T-cell (primary cell): ENCODE data around the gene IQCC. TPM values are rescaled to one million over a fixed set of nuclear protein-coding genes. Genes with fewer than 3 reads are reported as not detected.

Source experiments
- ATAC-seq, 4 experiments: fragments of 200-7000 bp in 3 of 4; fragments of 150-1000 bp in 1 of 4; cut with Tn5 transposase; replicated peaks in 1 of 4; 1 replicate in 3 of 4; 2 replicates in 1 of 4; pipeline ENCODE4 v1.10.0; 2021; ENCODE audit warnings: moderate library complexity in 3 of 4, mild to moderate bottlenecking in 2 of 4, moderate number of reproducible peaks in 1 of 4
- CTCF ChIA-PET, 2 donors: fragments of 300-600 bp; sonication (Branson Sonifier 250); formaldehyde crosslinking; loops; one replicate each; lab custom pipeline; 2022; ENCODE audit warnings: antibody characterized with exemption in 2 of 2; lab: Charles Lee
- POLR2A ChIA-PET, 2 donors: fragments of 300-600 bp; sonication (Branson Sonifier 250); formaldehyde crosslinking; loops; one replicate each; lab custom pipeline; 2022; ENCODE audit warnings: antibody characterized with exemption in 2 of 2; lab: Charles Lee
- DNase-seq, 35 experiments: peaks; one replicate each; pipeline versions ENCODE4 v3.0.0 to v3.0.0-alpha.2; 2013 to 2023
- H3K27ac ChIP-seq: one replicate; pipeline ENCODE4 v1.5.1; 2013; ENCODE audit warnings: low read length
- H3K27me3 ChIP-seq, 2 experiments: replicated peaks in 1 of 2; 1 replicate in 1 of 2; 2 replicates in 1 of 2; pipeline versions ENCODE4 v1.6.1 to v1.7.0; 2013; ENCODE audit warnings: low read length in 1 of 2, mixed read lengths in 1 of 2; ENCODE audit not compliant: control insufficient read depth in 2 of 2, insufficient read depth in 2 of 2; ENCODE audit errors: extremely low read depth in 1 of 2
- H3K36me3 ChIP-seq, 2 donors: 1 replicate in 1 of 2; 2 replicates in 1 of 2; pipeline versions ENCODE4 v1.6.1 to v1.7.0; 2013; ENCODE audit warnings: low read length in 1 of 2; ENCODE audit not compliant: control insufficient read depth in 2 of 2, insufficient read depth in 1 of 2; ENCODE audit errors: extremely low read depth in 1 of 2
- H3K4me1 ChIP-seq, 2 experiments: 1 replicate in 1 of 2; 2 replicates in 1 of 2; pipeline versions ENCODE4 v1.6.1 to v1.7.0; 2013; ENCODE audit warnings: low read length in 2 of 2, mixed read lengths in 1 of 2; ENCODE audit not compliant: insufficient read depth in 2 of 2, control insufficient read depth in 1 of 2; ENCODE audit errors: extremely low read depth in 1 of 2
- H3K4me3 ChIP-seq, 2 donors: 1 replicate in 1 of 2; 2 replicates in 1 of 2; pipeline versions ENCODE4 v1.5.1 to v1.7.0; 2013; ENCODE audit warnings: mild to moderate bottlenecking in 2 of 2, low read length in 1 of 2, moderate library complexity in 1 of 2; ENCODE audit not compliant: control insufficient read depth in 1 of 2; ENCODE audit errors: extremely low read depth in 1 of 2
- H3K9me3 ChIP-seq: 2 replicates; pipeline ENCODE4 v1.7.0; 2013
- H3K27ac Mint-ChIP-seq, 2 donors: one replicate each; pipeline ENCODE4 v1.8.0; 2020 to 2021; ENCODE audit warnings: mild to moderate bottlenecking in 2 of 2, mixed read lengths in 2 of 2
- H3K27me3 Mint-ChIP-seq, 2 donors: one replicate each; pipeline ENCODE4 v1.8.0; 2021 to 2022; ENCODE audit warnings: mixed read lengths in 2 of 2
- H3K36me3 Mint-ChIP-seq: one replicate; pipeline ENCODE4 v1.8.0; 2021; ENCODE audit warnings: mixed read lengths
- H3K4me1 Mint-ChIP-seq, 3 donors: one replicate each; pipeline ENCODE4 v1.8.0; 2020 to 2022; ENCODE audit warnings: mixed read lengths in 3 of 3, mild to moderate bottlenecking in 1 of 3
- H3K4me3 Mint-ChIP-seq, 3 donors: one replicate each; pipeline ENCODE4 v1.8.0; 2020 to 2022; ENCODE audit warnings: mild to moderate bottlenecking in 3 of 3, mixed read lengths in 3 of 3, moderate library complexity in 3 of 3
- H3K9me3 Mint-ChIP-seq, 3 donors: one replicate each; pipeline ENCODE4 v1.8.0; 2020 to 2022; ENCODE audit warnings: mixed read lengths in 3 of 3
- WGBS: methylation state at CpG from one replicate; pipeline ENCODE4 v1.1.5; 2013; ENCODE audit warnings: missing lambda C conversion rate; ENCODE audit not compliant: insufficient coverage; 5-methylcytosine and 5-hydroxymethylcytosine counted together
- total RNA-seq, 35 experiments: library from RNA in 6 of 35; stranded (reverse) in 6 of 35; fragments of 120-200 nt in 1 of 35; gene quantifications; one replicate each; pipeline versions ENCODE4 v1.2.1 to v1.2.4 and lab custom pipeline; 2013 to 2026

The IQCC gene
- total RNA-seq, 5 donors from 2014 or later (not counting 1 experiment from before 2014, with no cell fraction given): 1.3 to 3.6 (median 2.3) TPM

DNA sequence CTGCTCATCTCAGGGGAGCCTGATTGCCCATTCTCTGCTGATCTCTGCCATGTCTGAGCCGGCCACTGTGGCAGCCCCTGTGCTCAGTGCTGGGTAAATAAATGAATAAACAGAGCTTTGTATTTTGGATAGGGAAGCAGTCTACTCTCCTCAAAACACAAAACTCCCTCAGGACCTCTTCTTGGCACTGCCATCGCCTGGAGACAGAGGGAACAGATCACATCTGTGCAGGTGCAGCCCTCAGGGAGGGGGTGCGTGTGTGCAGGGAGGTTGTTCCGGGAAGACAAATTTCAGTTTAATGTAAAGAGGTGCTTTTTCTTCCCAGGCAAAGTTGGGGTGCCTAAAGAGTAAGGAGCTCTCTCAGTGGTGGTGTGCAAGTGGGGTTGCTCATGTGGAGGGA lies 33.9 kb downstream of the IQCC start:
- ChIA-PET POLR2A (interaction anchor here in 1 of 2 donors (1.7 kb wide), 1 partner anchor 10 kb away, joined by 6 read pairs; no protein-coding TSS in a partner anchor), CTCF (interaction anchor here (0.5 to 1.2 kb wide), 3 partner anchors 9 to 126 kb away, joined by 3 to 4 read pairs (median 4); no protein-coding TSS in a partner anchor)
- H3K4me1 Mint-ChIP-seq: peaks cover 13 to 17% (median 16%) of the 10 kb centered on the region in 3 donors
- no peak for ATAC-seq
- no peaks in the 10 kb centered on the region for H3K36me3 Mint-ChIP-seq
- Histone ChIP-seq H3K27ac (no peak overlapping the region), H3K27me3 (no peaks in the 10 kb centered on the region), H3K4me3 (no peak overlapping the region), H3K9me3 (no peaks in the 10 kb centered on the region), H3K4me1 (peaks cover 5 to 30% of the 10 kb centered on the region in 2 experiments), H3K36me3 (no peaks in the 10 kb centered on the region)
- no peak for DNase-seq
- H3K9me3 Mint-ChIP-seq: no peaks in the 10 kb centered on the region
- no peaks in the 10 kb centered on the region for H3K27me3 Mint-ChIP-seq
- WGBS: no CpG with 5 or more reads among the region's 4 CpGs
- peak overlapping the region; percentile 84 to 89 (median 87) for H3K4me3 Mint-ChIP-seq
- peak overlapping the region in 1 of 2 donors; percentile 45 for H3K27ac Mint-ChIP-seq

DNA sequence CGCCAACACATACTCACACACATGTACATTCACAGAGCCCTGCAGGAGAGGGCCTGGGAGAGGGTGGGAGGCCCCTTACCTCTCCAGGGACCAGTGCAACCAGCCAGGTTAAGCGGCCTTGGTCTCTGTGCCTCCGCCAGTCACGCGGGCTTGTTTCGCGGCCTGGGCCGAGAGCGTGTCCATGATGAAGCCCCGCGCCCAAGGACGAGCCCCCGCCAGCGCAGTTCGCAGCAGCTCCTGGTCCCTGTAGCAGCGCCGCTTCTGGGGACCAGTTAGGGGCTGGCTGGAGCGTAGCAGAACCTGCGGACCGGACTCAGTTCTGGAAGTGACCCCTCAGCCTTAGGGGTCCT lies 34.3 kb downstream of the IQCC start:
- H3K4me3 Mint-ChIP-seq: peak overlapping the region; percentile 84 to 89 (median 87)
- Histone ChIP-seq H3K4me1 (peaks cover 5 to 30% of the 10 kb centered on the region in 2 experiments), H3K36me3 (no peaks in the 10 kb centered on the region), H3K4me3 (peak overlapping the region; percentile 75 to 89), H3K9me3 (no peaks in the 10 kb centered on the region), H3K27me3 (no peaks in the 10 kb centered on the region), H3K27ac (no peak overlapping the region)
- WGBS: 96% methylated on average over 19 of the region's 20 CpGs
- DNase-seq: no peak
- no peak for ATAC-seq
- H3K27ac Mint-ChIP-seq: peak overlapping the region in 1 of 2 donors; percentile 66
- H3K27me3 Mint-ChIP-seq: no peaks in the 10 kb centered on the region
- ChIA-PET POLR2A (interaction anchor here (0.5 to 1.7 kb wide), 5 partner anchors 10 to 154 kb away, joined by 3 to 6 read pairs (median 4); partner anchors contain the start of genes BSDC1 (in 1 of the 2) and MARCKSL1 (in 1 of the 2)), CTCF (interaction anchor here (0.5 to 2.2 kb wide), 7 partner anchors 9 to 126 kb away, joined by 3 to 16 read pairs (median 7); partner anchors contain the start of gene HDAC1 (in 1 of the 2))
- H3K9me3 Mint-ChIP-seq: no peaks in the 10 kb centered on the region
- H3K4me1 Mint-ChIP-seq: peaks cover 13 to 17% (median 16%) of the 10 kb centered on the region in 3 donors
- no peaks in the 10 kb centered on the region for H3K36me3 Mint-ChIP-seq

DNA sequence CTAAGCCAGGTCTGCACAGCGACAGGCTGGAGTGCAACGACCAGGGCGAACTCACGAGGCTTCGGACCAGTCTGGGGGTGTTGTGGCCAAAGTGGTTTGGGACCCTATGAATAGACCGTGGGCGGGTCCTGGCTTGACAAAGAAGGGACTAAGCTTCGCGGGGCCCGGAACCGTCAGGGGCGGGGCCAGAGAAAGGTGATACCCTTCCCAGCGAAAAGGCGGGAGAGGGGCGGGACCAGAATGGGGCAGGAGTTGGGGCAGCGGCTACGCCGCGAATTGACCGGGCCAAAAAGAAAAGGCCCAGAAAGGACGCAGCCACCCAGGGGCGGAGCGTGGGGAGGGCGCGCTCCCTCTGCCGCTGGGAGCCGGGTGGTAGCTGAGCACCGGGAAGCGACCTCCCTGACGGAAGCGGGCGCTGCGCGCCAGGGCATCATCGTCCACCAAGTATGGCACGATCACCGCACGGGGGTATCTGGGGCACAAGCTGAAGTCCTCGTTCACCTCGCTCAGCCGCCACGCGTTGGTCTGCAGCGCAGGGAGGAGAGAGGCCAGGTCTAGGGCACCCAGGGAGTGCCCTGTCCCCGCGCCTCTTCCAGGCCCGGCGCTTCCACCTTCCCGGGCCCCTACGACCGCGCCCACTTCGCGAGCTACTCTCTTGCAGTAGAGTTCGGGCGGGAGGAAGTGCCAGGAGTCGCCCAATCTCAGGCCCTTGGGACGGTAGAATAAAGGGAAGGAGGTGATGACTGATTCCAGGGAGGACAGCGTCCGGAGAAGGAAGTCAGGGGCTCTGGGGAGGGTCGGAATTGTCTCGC lies 34.9 kb downstream of the IQCC start:
- peaks cover 5 to 30% of the 10 kb centered on the region in 2 experiments for H3K4me1 ChIP-seq
- 6% methylated on average over 56 of the region's 62 CpGs for WGBS
- H3K9me3 Mint-ChIP-seq: no peaks in the 10 kb centered on the region
- POLR2A ChIA-PET: interaction anchor here (0.5 to 1.7 kb wide), 11 partner anchors 9 to 154 kb away, joined by 3 to 6 read pairs (median 3); partner anchors contain the start of genes MARCKSL1 (in 2 of the 2), BSDC1 (in 1 of the 2) and LCK (in 1 of the 2)
- no peaks in the 10 kb centered on the region for H3K27me3 ChIP-seq
- H3K4me1 Mint-ChIP-seq: peaks cover 13 to 17% (median 16%) of the 10 kb centered on the region in 3 donors
- H3K4me3 ChIP-seq: peak overlapping the region; percentile 75 to 89
- H3K27me3 Mint-ChIP-seq: no peaks in the 10 kb centered on the region
- H3K9me3 ChIP-seq: no peaks in the 10 kb centered on the region
- peak overlapping the region; percentile 84 to 89 (median 87) for H3K4me3 Mint-ChIP-seq
- CTCF ChIA-PET: interaction anchor here (1.0 to 2.2 kb wide), 6 partner anchors 8 to 51 kb away, joined by 4 to 16 read pairs (median 8); partner anchors contain the start of gene HDAC1 (in 1 of the 2)
- ATAC-seq (peak; percentile 75 to 86 (median 78)), DNase-seq (peak; percentile 30 to 78 (median 58))
- peak overlapping the region; percentile 71 to 86 for H3K27ac Mint-ChIP-seq
- peak overlapping the region; percentile 42 for H3K27ac ChIP-seq
- no peaks in the 10 kb centered on the region for H3K36me3 ChIP-seq
- H3K36me3 Mint-ChIP-seq: no peaks in the 10 kb centered on the region

DNA sequence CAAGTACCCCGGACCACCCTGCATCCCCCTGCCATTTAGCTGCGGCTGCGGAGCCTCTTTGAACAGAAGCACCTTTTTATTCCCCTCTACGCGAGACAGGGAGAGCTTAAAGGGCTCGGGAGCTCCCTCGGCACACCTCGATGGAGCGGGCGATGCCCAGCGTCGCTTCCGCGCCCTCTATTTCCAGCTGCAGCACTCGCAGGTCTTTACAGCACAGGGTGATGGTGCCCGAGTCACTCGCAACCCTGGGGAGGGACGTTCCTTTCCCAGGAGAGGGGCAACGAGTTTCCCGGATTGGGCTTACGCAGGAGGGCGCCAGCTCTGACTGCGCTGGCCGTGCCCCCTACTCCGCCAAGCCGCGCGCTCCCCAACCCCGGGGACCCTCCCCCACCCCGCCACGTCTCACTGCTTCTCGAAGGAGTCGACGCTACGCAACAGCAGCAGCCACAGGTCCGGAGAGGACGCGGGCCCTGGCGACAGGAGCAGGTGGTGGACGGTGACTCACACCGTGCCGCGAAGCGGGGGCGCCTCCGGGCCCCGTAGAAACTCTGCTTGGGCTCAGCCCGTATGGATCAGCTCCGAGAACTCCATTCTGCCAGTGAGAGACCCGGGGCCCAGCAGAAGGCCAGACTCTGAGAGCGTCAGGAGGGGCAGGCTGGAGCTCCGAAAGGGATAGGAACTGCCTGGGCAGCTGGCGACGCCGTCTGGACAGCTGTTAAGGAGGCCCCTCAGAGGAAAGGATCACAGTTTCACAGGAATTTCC lies 35.7 kb downstream of the IQCC start:
- DNase-seq (peak in 15 of 35 experiments; percentile 10 to 61 (median 39)), ATAC-seq (peak; percentile 72 to 81 (median 76))
- Mint-ChIP-seq H3K36me3 (no peaks in the 10 kb centered on the region), H3K27ac (peak overlapping the region; percentile 71 to 86), H3K27me3 (no peaks in the 10 kb centered on the region), H3K4me1 (peaks cover 14 to 23% (median 22%) of the 10 kb centered on the region in 3 donors), H3K4me3 (peak overlapping the region; percentile 84 to 89 (median 87)), H3K9me3 (no peaks in the 10 kb centered on the region)
- POLR2A ChIA-PET: interaction anchor here (0.5 to 1.7 kb wide), 12 partner anchors 8 to 242 kb away, joined by 3 to 7 read pairs (median 4); partner anchors contain the start of genes BSDC1 (in 1 of the 2), LCK (in 1 of the 2) and MARCKSL1 (in 1 of the 2)
- Histone ChIP-seq H3K9me3 (no peaks in the 10 kb centered on the region), H3K36me3 (no peaks in the 10 kb centered on the region), H3K27ac (peak overlapping the region; percentile 42), H3K4me3 (peak overlapping the region; percentile 75 to 89), H3K27me3 (no peaks in the 10 kb centered on the region), H3K4me1 (peaks cover 5 to 30% of the 10 kb centered on the region in 2 experiments)
- CTCF ChIA-PET: interaction anchor here (0.6 to 2.2 kb wide), 7 partner anchors 13 to 59 kb away, joined by 4 to 16 read pairs (median 7); partner anchors contain the start of gene HDAC1 (in 1 of the 2)
- WGBS: 11% methylated on average over 53 of the region's 55 CpGs

DNA sequence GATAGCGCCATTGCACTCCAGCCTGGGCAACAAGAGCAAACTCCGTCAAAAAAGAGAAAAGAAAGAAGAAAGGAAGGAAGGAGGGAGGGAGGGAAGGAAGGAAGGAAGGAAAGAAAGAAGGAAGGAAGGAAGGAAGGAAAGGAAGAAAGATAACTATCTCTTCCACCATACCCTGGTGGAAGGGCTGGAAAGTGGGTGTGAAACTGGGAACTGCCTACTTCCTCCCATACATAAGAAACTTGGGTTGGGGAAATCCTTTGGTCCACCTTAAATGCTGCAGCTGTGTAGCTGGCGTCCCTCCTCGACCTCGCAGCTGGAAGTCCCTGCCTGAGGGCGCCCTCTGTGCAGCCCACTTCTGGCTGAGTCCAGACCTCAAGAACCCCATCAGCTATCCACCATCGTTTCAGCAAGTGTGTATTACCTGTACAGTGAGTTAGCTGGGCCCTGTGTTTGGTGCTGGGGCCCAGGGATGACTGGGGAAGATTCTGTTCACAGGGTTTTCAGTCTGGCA lies 36.9 kb downstream of the IQCC start:
- ATAC-seq (no peak), DNase-seq (no peak)
- ChIA-PET POLR2A (interaction anchor here in 1 of 2 donors (1.0 to 1.1 kb wide), 2 partner anchors 16 to 80 kb away, joined by 3 to 6 read pairs; no protein-coding TSS in a partner anchor), CTCF (interaction anchor here (0.6 to 1.2 kb wide), 2 partner anchors 13 to 64 kb away, joined by 4 to 7 read pairs; no protein-coding TSS in a partner anchor)
- peaks cover 10 to 41% of the 10 kb centered on the region in 2 experiments for H3K4me1 ChIP-seq
- Mint-ChIP-seq H3K9me3 (no peaks in the 10 kb centered on the region), H3K4me1 (peaks cover 24 to 35% (median 33%) of the 10 kb centered on the region in 3 donors), H3K36me3 (no peaks in the 10 kb centered on the region), H3K27me3 (no peaks in the 10 kb centered on the region), H3K27ac (peak overlapping the region; percentile 55 to 86), H3K4me3 (peak overlapping the region; percentile 17 to 89 (median 34))
- no peaks in the 10 kb centered on the region for H3K9me3 ChIP-seq
- H3K27me3 ChIP-seq: no peaks in the 10 kb centered on the region
- H3K27ac ChIP-seq: no peak overlapping the region
- WGBS: 80% methylated on average over 1 of the region's 7 CpGs
- no peak overlapping the region for H3K4me3 ChIP-seq
- H3K36me3 ChIP-seq: peaks cover 0 to 3% of the 10 kb centered on the region in 2 donors
